ENCODE data around the gene MALRD1. TPM values are rescaled to one million over a fixed set of nuclear protein-coding genes. Genes with fewer than 3 reads are reported as not detected.

Gene MALRD1
- total RNA-seq, result 1 to 10 TPM in 3 of 4 donors, under 1 TPM in 1; 0.95 to 4.7 (median 3.4) TPM
- under 1 TPM in 1 of 3 donors, not detected in 2; 0.34 TPM for polyA plus RNA-seq

DNA sequence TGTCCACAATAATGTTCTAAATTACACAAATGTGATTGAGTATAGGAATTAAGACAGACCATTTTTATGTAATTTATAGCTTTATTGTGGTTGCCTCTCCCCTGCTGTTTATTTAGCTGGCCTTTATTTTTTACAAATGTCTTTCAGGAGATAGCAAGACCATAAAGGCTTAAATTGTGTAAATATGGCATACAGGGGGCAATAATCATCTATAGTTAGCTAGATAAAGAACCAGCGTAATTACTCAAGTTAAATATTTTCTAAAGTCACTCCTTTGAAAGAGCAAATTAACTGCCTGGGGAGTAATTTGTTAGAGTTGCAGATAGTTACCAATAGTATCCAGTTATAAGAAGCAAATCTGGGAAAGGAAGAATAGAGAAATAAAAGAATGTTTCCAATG lies at the start of gene MALRD1:
Gene MALRD1 (plus strand): TSS at position 313 of the 400 bp plus-strand sequence. CDS start 138 bp downstream, outside the sequence.
- Histone ChIP-seq H3K27me3 (no peaks in the 10 kb centered on the region), H3K36me3 (no peaks in the 10 kb centered on the region), H3K27ac (no peak within 1 kb of the TSS), H3K9me3 (no peaks in the 10 kb centered on the region), H3K4me3 (no peak within 1 kb of the TSS), H3K4me1 (no peaks in the 10 kb centered on the region)
- DNase-seq, result no peak
- 14 to 74% methylated on average over 1 of the region's 1 CpG for WGBS, 2 donors
- no peak for TF ChIP-seq POLR2A (IDR thresholded peaks at IDR 0.05)
- intact Hi-C loops (cut with DNase I), result no loop called here

- H3K4me3 ChIP-seq, result no peak overlapping the region
- DNase-seq, result no peak
- no peaks in the 10 kb centered on the region for H3K36me3 ChIP-seq
- intact Hi-C loops (cut with DNase I), result no loop called here
- no peaks in the 10 kb centered on the region for H3K27me3 ChIP-seq
- TF ChIP-seq EP300 (IDR thresholded peaks at IDR 0.05) (no peak), POLR2AphosphoS5 (IDR thresholded peaks at IDR 0.05) (no peak), POLR2A (IDR thresholded peaks at IDR 0.05) (no peak)
- TF ChIP-seq, protein P1, sequence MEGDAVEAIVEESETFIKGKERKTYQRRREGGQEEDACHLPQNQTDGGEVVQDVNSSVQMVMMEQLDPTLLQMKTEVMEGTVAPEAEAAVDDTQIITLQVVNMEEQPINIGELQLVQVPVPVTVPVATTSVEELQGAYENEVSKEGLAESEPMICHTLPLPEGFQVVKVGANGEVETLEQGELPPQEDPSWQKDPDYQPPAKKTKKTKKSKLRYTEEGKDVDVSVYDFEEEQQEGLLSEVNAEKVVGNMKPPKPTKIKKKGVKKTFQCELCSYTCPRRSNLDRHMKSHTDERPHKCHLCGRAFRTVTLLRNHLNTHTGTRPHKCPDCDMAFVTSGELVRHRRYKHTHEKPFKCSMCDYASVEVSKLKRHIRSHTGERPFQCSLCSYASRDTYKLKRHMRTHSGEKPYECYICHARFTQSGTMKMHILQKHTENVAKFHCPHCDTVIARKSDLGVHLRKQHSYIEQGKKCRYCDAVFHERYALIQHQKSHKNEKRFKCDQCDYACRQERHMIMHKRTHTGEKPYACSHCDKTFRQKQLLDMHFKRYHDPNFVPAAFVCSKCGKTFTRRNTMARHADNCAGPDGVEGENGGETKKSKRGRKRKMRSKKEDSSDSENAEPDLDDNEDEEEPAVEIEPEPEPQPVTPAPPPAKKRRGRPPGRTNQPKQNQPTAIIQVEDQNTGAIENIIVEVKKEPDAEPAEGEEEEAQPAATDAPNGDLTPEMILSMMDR (IDR thresholded peaks at IDR 0.05), result no peak
- no peaks in the 10 kb centered on the region for H3K4me1 ChIP-seq
- 47 to 69% methylated on average over 3 of the region's 3 CpGs for WGBS, 2 donors
- H3K9me3 ChIP-seq, result no peaks in the 10 kb centered on the region
- H3K27ac ChIP-seq, result no peak overlapping the region
Observed at GRCh38 chr10:19003341-19003740, 45.3 kb upstream of the MALRD1 start.

DNA sequence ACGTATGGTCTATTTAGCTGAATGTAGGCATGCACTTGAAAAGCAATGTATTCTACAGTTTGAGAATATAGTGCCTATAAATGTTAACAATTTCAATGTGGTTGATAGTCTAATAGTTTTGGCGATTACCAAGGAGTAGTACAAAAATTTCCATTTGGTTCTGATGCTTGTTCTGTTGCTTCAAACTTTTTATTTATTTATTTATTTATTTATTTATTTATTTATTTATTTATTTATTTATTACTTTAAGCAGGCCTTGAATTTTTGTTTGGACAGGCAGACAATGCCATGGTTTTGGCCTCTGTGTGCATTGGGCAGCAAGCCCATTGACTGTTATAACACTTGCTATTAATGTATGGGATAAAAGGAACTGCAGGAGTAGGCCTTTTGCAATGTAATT lies 36.5 kb upstream of the MALRD1 start:
- H3K27me3 ChIP-seq, result no peaks in the 10 kb centered on the region
- H3K4me3 ChIP-seq, result no peak overlapping the region
- no peak for TF ChIP-seq POLR2AphosphoS5 (IDR thresholded peaks at IDR 0.05)
- no peak for TF ChIP-seq POLR2A (IDR thresholded peaks at IDR 0.05)
- H3K4me1 ChIP-seq, result no peaks in the 10 kb centered on the region
- intact Hi-C loops (cut with DNase I), result no loop called here
- no peaks in the 10 kb centered on the region for H3K9me3 ChIP-seq
- WGBS, 2 donors, result 90 to 92% methylated on average over 2 of the region's 2 CpGs
- H3K27ac ChIP-seq, result no peak overlapping the region
- H3K36me3 ChIP-seq, result no peaks in the 10 kb centered on the region
- no peak for DNase-seq

GRCh38 chr10:19014034-19014433 lies 34.6 kb upstream of the MALRD1 start:
- no peaks in the 10 kb centered on the region for H3K27me3 ChIP-seq
- TF ChIP-seq EP300 (IDR thresholded peaks at IDR 0.05) (no peak), POLR2A (IDR thresholded peaks at IDR 0.05) (no peak), POLR2AphosphoS5 (IDR thresholded peaks at IDR 0.05) (no peak)
- TF ChIP-seq, protein P1 (IDR thresholded peaks at IDR 0.05), result no peak
- H3K9me3 ChIP-seq, result no peaks in the 10 kb centered on the region
- no peak overlapping the region for H3K4me3 ChIP-seq
- H3K36me3 ChIP-seq, result no peaks in the 10 kb centered on the region
- no peak overlapping the region for H3K27ac ChIP-seq
- no peak for DNase-seq
- intact Hi-C loops (cut with DNase I), result no loop called here
- H3K4me1 ChIP-seq, result no peaks in the 10 kb centered on the region

- Histone ChIP-seq H3K27me3 (no peaks in the 10 kb centered on the region), H3K4me3 (no peak overlapping the region), H3K36me3 (no peaks in the 10 kb centered on the region), H3K4me1 (no peaks in the 10 kb centered on the region), H3K9me3 (no peaks in the 10 kb centered on the region), H3K27ac (no peak overlapping the region)
- intact Hi-C loops (cut with DNase I), result no loop called here
- DNase-seq, result no peak
- TF ChIP-seq POLR2A (IDR thresholded peaks at IDR 0.05) (no peak), POLR2AphosphoS5 (IDR thresholded peaks at IDR 0.05) (no peak), EP300 (IDR thresholded peaks at IDR 0.05) (no peak)
- TF ChIP-seq, protein P1 (IDR thresholded peaks at IDR 0.05), result no peak
Observed at GRCh38 chr10:19014498-19014897, 34.1 kb upstream of the MALRD1 start.

- no peaks in the 10 kb centered on the region for H3K9me3 ChIP-seq
- no peaks in the 10 kb centered on the region for H3K27me3 ChIP-seq
- no peak overlapping the region for H3K4me3 ChIP-seq
- H3K4me1 ChIP-seq, result no peaks in the 10 kb centered on the region
- no peak for DNase-seq
- intact Hi-C loops (cut with DNase I), result no loop called here
- 38 to 60% methylated on average over 7 of the region's 7 CpGs for WGBS, 2 donors
- no peak overlapping the region for H3K27ac ChIP-seq
- TF ChIP-seq EP300 (IDR thresholded peaks at IDR 0.05) (no peak), POLR2A (IDR thresholded peaks at IDR 0.05) (no peak), POLR2AphosphoS5 (IDR thresholded peaks at IDR 0.05) (no peak)
- TF ChIP-seq, protein P1 (IDR thresholded peaks at IDR 0.05), result no peak
- no peaks in the 10 kb centered on the region for H3K36me3 ChIP-seq
Observed at GRCh38 chr10:19017116-19017890, 31.3 kb upstream of the MALRD1 start.

Data from sigmoid colon (tissue), 7 donors.